Prostate gland (tissue), 2 donors: ENCODE results near the gene TSPAN1. TPM values are rescaled to one million over a fixed set of nuclear protein-coding genes. Genes with fewer than 3 reads are reported as not detected.
A peak's percentile ranks its signal among the peaks of the same experiment; 100 is the strongest.

Experiments used
- DNase-seq: peaks from one replicate; pipeline ENCODE4 v3.0.0-alpha.2; 2019; ENCODE audit warnings: low spot score
- H3K27ac ChIP-seq, 2 donors: fragments of 200-600 bp; sonication (generic); 2 replicates each; pipeline ENCODE4 v1.5.1; 2017 to 2019
- H3K27me3 ChIP-seq: fragments of 200-600 bp; sonication (generic); replicated peaks from 2 replicates; pipeline ENCODE4 v1.5.1; 2019; ENCODE audit not compliant: insufficient read depth
- H3K36me3 ChIP-seq, 2 donors: fragments of 200-600 bp; sonication (generic); 1 replicate in 1 of 2; 2 replicates in 1 of 2; pipeline versions ENCODE4 v1.5.1 to v1.8.1; 2017 to 2019
- H3K4me1 ChIP-seq: fragments of 200-600 bp; sonication (generic); replicated peaks from 2 replicates; pipeline ENCODE4 v1.5.1; 2019
- H3K4me3 ChIP-seq, 2 donors: fragments of 200-600 bp; sonication (generic); 2 replicates each; pipeline ENCODE4 v1.5.1; 2017 to 2019
- H3K9me3 ChIP-seq: fragments of 200-600 bp; sonication (generic); 2 replicates; pipeline ENCODE4 v1.5.1; 2017
- POLR2A ChIP-seq: fragments of 450-650 bp; IDR thresholded peaks from one replicate; pipeline ENCODE4 v1.6.1; 2016; ENCODE audit warnings: antibody characterized with exemption, mild to moderate bottlenecking
- POLR2AphosphoS5 ChIP-seq: sonication (generic); formaldehyde crosslinking; IDR thresholded peaks from one replicate; pipeline ENCODE4 v1.6.1; 2017; ENCODE audit warnings: antibody characterized with exemption
- WGBS: methylation state at CpG from one replicate; pipeline ENCODE4 v1.1.5; 2018; 5-methylcytosine and 5-hydroxymethylcytosine counted together
- intact Hi-C: fragments of 100-400 bp; cut with DNase I; formaldehyde crosslinking; loops from one replicate; pipeline ENCODE4 v1.14.2; 2022
- total RNA-seq, 2 donors: library from RNA; depleted of rRNA; stranded (reverse); fragments of >200 nt; gene quantifications; one replicate each; pipeline ENCODE4 v1.1.0, GENCODE V29; 2016
- TF ChIP-seq, protein P1 (sequence below), 4 experiments: fragments of 200-600 bp in 2 of 4; fragments of 450-650 bp in 2 of 4; sonication (generic) in 2 of 4; IDR thresholded peaks; 1 replicate in 3 of 4; 2 replicates in 1 of 4; pipeline ENCODE4 v1.5.1; 2016 to 2019; ENCODE audit warnings: antibody characterized with exemption in 4 of 4, mild to moderate bottlenecking in 2 of 4, moderate library complexity in 2 of 4

Gene TSPAN1
- total RNA-seq, 2 donors from 2014 or later = 77.2 to 322 TPM

DNA sequence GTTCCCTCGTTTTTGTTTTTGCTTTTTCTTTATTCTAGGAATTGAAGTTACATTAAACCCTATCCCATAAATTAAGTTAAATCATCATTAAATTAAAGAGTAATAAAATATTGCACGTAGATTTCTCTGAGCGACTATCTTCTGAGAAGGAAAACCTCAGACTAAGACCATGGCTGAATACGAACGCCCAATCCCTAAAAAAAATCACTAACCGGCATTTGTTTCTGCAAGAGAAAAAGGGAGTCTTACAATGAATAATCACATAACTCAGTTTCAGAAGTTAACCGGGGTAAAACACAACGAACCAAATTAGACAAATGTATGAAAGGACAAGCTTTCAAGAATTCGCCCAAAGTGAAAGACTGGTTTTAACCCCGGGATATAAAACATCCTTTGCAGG lies 43.8 kb upstream of the TSPAN1 start:
- DNase-seq = no peak
- under 1% methylated on average over 10 of the region's 10 CpGs for WGBS
- no peaks in the 10 kb centered on the region for H3K9me3 ChIP-seq
- no peak for TF ChIP-seq POLR2A
- peak; percentile 4 for TF ChIP-seq POLR2AphosphoS5
- H3K27me3 ChIP-seq = no peaks in the 10 kb centered on the region
- H3K27ac ChIP-seq = peak overlapping the region; percentile 87
- H3K36me3 ChIP-seq = no peaks in the 10 kb centered on the region
- peak overlapping the region; percentile 49 to 63 for H3K4me3 ChIP-seq
- intact Hi-C loops = loop anchor here (5.0 to 10.0 kb wide), 4 partner anchors 51 to 249 kb away; no protein-coding TSS in a partner anchor
- no peaks in the 10 kb centered on the region for H3K4me1 ChIP-seq

DNA sequence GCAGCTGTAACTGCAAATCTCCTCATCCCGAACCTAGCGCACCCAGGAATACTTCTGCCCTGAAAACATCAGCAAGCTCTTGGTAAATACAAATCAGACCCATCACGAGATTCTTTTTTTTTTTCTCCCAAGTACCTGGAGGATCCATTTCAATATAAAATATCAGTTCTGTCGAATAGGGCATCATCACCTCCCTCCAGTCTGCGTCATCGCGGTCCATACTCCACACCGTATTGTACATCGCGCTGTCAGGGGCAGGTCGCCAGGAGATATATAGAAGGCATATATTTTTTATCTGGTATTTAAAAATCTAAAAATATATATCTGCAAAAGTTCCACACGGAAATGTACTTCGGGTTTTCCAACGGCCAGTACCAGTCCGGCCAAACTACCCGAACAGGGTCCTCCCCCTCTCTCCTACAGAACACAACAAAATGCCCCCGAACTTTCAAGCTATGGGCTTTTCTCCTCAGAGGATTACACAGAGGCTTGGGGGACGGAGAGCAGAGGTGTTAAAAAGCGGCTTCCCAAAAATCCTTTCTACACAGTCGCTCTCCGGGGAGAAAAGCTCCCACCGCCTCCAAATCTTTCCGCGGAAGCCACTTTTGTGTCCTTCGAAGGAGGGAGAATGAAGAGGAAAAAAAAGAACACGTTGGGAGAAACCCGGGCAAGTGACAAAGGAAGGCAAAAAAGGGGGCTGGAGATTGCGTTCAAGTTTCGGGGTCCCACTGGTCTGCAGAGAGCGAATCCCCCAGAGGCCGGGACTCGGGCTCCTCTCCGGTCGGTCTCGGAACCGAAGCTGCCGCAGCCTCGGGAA lies 43.0 kb upstream of the TSPAN1 start:
- intact Hi-C loops = loop anchor here (5.0 to 10.0 kb wide), 4 partner anchors 50 to 250 kb away; no protein-coding TSS in a partner anchor
- H3K4me3 ChIP-seq = peak overlapping the region; percentile 49 to 63
- no peaks in the 10 kb centered on the region for H3K4me1 ChIP-seq
- WGBS = under 1% methylated on average over 38 of the region's 38 CpGs
- H3K9me3 ChIP-seq = no peaks in the 10 kb centered on the region
- H3K27me3 ChIP-seq = no peaks in the 10 kb centered on the region
- H3K36me3 ChIP-seq = no peaks in the 10 kb centered on the region
- TF ChIP-seq, protein P1, sequence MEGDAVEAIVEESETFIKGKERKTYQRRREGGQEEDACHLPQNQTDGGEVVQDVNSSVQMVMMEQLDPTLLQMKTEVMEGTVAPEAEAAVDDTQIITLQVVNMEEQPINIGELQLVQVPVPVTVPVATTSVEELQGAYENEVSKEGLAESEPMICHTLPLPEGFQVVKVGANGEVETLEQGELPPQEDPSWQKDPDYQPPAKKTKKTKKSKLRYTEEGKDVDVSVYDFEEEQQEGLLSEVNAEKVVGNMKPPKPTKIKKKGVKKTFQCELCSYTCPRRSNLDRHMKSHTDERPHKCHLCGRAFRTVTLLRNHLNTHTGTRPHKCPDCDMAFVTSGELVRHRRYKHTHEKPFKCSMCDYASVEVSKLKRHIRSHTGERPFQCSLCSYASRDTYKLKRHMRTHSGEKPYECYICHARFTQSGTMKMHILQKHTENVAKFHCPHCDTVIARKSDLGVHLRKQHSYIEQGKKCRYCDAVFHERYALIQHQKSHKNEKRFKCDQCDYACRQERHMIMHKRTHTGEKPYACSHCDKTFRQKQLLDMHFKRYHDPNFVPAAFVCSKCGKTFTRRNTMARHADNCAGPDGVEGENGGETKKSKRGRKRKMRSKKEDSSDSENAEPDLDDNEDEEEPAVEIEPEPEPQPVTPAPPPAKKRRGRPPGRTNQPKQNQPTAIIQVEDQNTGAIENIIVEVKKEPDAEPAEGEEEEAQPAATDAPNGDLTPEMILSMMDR (IDR thresholded peaks at IDR 0.05) = no peak
- no peak for TF ChIP-seq POLR2A
- no peak for TF ChIP-seq POLR2AphosphoS5
- peak; percentile 29 for DNase-seq
- H3K27ac ChIP-seq = peak overlapping the region; percentile 87

DNA sequence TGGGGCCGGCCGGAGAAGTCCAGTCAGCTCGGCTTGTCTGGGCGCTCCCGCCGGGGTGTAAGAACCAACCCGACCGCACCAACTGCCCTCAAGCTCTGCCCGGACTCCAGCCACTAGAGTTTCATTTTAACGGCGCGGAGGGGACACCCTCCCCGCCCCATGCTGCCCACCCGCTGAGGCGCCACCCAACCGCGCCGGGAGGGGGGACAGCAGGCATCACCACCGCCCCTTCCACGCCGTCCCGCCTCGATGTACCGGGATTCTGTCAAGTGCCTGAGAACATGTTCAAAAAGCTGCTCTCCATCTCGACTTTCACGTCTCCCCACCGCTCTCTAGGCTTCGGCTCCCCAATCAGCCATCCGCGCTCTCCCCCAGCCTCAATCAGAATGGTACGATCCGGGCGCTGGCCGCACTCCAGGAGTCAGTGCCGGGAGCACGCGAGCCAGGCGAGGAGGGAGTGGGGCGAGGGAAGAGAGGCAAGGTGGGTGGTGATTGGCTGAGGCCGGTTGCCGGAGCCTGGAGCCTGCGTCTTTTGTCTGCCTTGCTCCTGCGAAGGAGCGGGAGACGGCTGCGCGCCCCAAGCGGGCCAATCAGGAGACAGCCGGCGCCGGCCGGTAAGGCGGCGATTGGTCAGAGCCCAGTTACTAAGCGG lies 42.2 kb upstream of the TSPAN1 start, which contains the start of gene PIK3R3:
Gene PIK3R3, minus strand, starts transcription at position 101 of the 652 bp plus-strand sequence. CDS start 677 bp downstream, outside the sequence.
- peak; percentile 94 for TF ChIP-seq POLR2A
- TF ChIP-seq, protein P1 (IDR thresholded peaks at IDR 0.05) = peak in 2 of 4 experiments; percentile 26 to 50
- peak; percentile 95 for TF ChIP-seq POLR2AphosphoS5
- H3K4me1 ChIP-seq = no peaks in the 10 kb centered on the region
- DNase-seq = peak; percentile 98
- H3K9me3 ChIP-seq = no peaks in the 10 kb centered on the region
- H3K27me3 ChIP-seq = no peaks in the 10 kb centered on the region
- H3K27ac ChIP-seq = peak within 1 kb of the TSS; percentile 87
- intact Hi-C loops = loop anchor here (5.0 to 10.0 kb wide), 4 partner anchors 50 to 250 kb away; no protein-coding TSS in a partner anchor
- H3K4me3 ChIP-seq = peak within 1 kb of the TSS; percentile 49 to 63
- H3K36me3 ChIP-seq = no peaks in the 10 kb centered on the region
- under 1% methylated on average over 52 of the region's 55 CpGs for WGBS

DNA sequence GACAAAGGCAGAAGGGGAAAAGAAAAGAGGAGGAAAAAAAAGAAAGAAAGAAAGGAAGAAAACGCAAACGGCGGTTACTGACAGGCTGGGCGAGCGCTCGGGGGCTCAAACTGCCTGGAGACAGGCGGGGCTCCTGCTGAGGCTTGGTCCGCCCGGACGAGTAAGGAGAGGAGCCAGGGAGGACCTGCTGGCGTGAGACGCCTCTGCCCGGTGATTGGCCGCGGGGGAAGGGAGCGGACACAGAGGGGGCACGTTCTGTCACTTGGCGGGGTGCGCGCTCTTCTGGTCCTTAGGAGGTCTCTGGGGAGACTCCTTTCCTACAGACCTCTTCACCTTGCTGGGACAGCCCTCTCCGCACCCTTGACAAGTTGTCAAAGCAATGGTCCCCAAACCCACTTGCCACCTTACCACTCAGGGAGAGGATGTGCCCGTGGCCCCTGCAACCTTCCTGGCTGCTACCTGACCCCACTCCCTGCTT lies 41.7 kb upstream of the TSPAN1 start:
- no peak for DNase-seq
- H3K27ac ChIP-seq = peak overlapping the region; percentile 87
- H3K4me1 ChIP-seq = no peaks in the 10 kb centered on the region
- intact Hi-C loops = loop anchor here (5.0 to 10.0 kb wide), 4 partner anchors 49 to 251 kb away; no protein-coding TSS in a partner anchor
- under 1% methylated on average over 22 of the region's 22 CpGs for whole genome bisulfite sequencing
- peak overlapping the region; percentile 49 to 63 for H3K4me3 ChIP-seq
- TF ChIP-seq, protein P1 (IDR thresholded peaks at IDR 0.05) = no peak
- TF ChIP-seq POLR2A (no peak), POLR2AphosphoS5 (no peak)
- no peaks in the 10 kb centered on the region for H3K36me3 ChIP-seq
- no peaks in the 10 kb centered on the region for H3K27me3 ChIP-seq
- H3K9me3 ChIP-seq = no peaks in the 10 kb centered on the region

DNA sequence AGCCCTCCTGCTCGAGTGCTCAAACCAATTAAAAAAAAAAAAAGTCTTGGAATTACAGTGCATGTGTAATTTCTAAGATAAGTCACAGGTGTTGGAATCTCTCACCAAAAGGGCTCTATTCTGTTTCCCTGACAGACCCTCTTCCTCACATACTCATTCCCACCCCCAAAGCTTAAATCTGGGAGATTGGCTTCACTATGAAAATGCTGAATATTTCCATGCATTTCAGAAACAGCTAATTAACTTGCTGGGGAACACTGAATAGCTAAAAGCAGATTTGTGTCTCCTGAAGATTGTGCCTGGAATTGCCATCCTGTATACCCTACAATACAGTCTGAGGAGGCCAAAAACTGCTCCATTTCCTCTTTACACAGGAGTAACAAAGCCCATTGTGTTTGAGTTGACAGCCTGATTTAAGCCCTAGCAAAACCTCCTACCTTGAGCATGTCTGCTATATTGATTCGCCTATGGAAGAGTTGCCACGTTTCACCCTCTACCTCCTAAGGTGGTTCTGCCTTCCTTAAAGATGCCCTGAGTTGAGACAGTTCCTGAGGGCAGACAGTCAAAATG lies 41.0 kb upstream of the TSPAN1 start:
- Histone ChIP-seq H3K36me3 (no peaks in the 10 kb centered on the region), H3K4me3 (peak overlapping the region; percentile 49 to 63), H3K9me3 (no peaks in the 10 kb centered on the region), H3K27me3 (no peaks in the 10 kb centered on the region), H3K27ac (peak overlapping the region; percentile 87), H3K4me1 (no peaks in the 10 kb centered on the region)
- DNase-seq = no peak
- no peak for TF ChIP-seq POLR2AphosphoS5
- no peak for TF ChIP-seq POLR2A
- TF ChIP-seq, protein P1 (IDR thresholded peaks at IDR 0.05) = no peak
- intact Hi-C loops = loop anchor here (5.0 to 10.0 kb wide), 4 partner anchors 48 to 252 kb away; no protein-coding TSS in a partner anchor
- 29% methylated on average over 3 of the region's 3 CpGs for WGBS
